ENCODE measurements around the gene IGIP. TPM values are rescaled to one million over a fixed set of nuclear protein-coding genes. Genes with fewer than 3 reads are reported as not detected.

The IGIP gene
- total RNA-seq, 2 experiments from 2014 or later: 1.3 to 1.5 TPM

GRCh38 chr5:140142856-140143255 lies 17.1 kb downstream of the IGIP start:
- DNase-seq (no peak), ATAC-seq (no peak)

GRCh38 chr5:140143521-140144258 lies 18.0 kb downstream of the IGIP start:
- DNase-seq: no peak

More at GRCh38 chr5:140142856-140143255, 17.1 kb downstream of the IGIP start:
- H3K27ac Mint-ChIP-seq: no peak overlapping the region
- intact Hi-C loops (cut with micrococcal nuclease): no loop called here
- H3K9me3 Mint-ChIP-seq: no peaks in the 10 kb centered on the region
- H3K4me1 Mint-ChIP-seq (ENCODE audit: low read depth): peaks cover 17% of the 10 kb centered on the region
- CTCF ChIA-PET: interaction anchor here (0.9 to 6.2 kb wide), 14 partner anchors 10 to 99 kb away, joined by 3 to 96 read pairs (median 15); partner anchors contain the start of genes CYSTM1, NRG2 and PURA
- POLR2A ChIA-PET: no interaction called here
- TF ChIP-seq CTCF (IDR thresholded peaks at IDR 0.05): no peak
- no peaks in the 10 kb centered on the region for H3K36me3 Mint-ChIP-seq (ENCODE audit: low read depth)
- peaks cover 22% of the 10 kb centered on the region for H3K27me3 Mint-ChIP-seq
- no peak overlapping the region for H3K4me3 Mint-ChIP-seq

GRCh38 chr5:140145256-140145655 lies 19.5 kb downstream of the IGIP start:
- Mint-ChIP-seq H3K4me1 (ENCODE audit: low read depth) (peaks cover 17% of the 10 kb centered on the region), H3K27me3 (peaks cover 22% of the 10 kb centered on the region), H3K9me3 (no peaks in the 10 kb centered on the region), H3K36me3 (ENCODE audit: low read depth) (no peaks in the 10 kb centered on the region), H3K27ac (no peak overlapping the region), H3K4me3 (peak overlapping the region; percentile 38)
- ATAC-seq (no peak), DNase-seq (no peak)
- ChIA-PET CTCF (interaction anchor here (0.6 to 6.2 kb wide), 26 partner anchors 8 to 246 kb away, joined by 3 to 96 read pairs (median 10); partner anchors contain the start of genes NRG2 and PURA), POLR2A (interaction anchor here (1.1 to 1.9 kb wide), 3 partner anchors 9 to 101 kb away, joined by 3 to 4 read pairs (median 3); no protein-coding TSS in a partner anchor)
- TF ChIP-seq CTCF (IDR thresholded peaks at IDR 0.05): no peak
- intact Hi-C loops (cut with micrococcal nuclease): no loop called here

More at GRCh38 chr5:140143521-140144258, 18.0 kb downstream of the IGIP start:
- H3K36me3 Mint-ChIP-seq (ENCODE audit: low read depth): no peaks in the 10 kb centered on the region
- intact Hi-C loops (cut with micrococcal nuclease): loop anchor here (1.0 kb wide), 1 partner anchor 70 kb away; no protein-coding TSS in a partner anchor
- TF ChIP-seq CTCF (IDR thresholded peaks at IDR 0.05): no peak
- H3K4me3 Mint-ChIP-seq: no peak overlapping the region
- peaks cover 17% of the 10 kb centered on the region for H3K4me1 Mint-ChIP-seq (ENCODE audit: low read depth)
- ATAC-seq: no peak
- ChIA-PET CTCF (interaction anchor here (0.6 to 6.2 kb wide), 36 partner anchors 10 to 503 kb away, joined by 3 to 96 read pairs (median 6); partner anchors contain the start of genes NRG2 and PURA), POLR2A (interaction anchor here (0.8 to 1.3 kb wide), 2 partner anchors 22 to 29 kb away, joined by 3 to 5 read pairs; partner anchors contain the start of gene PURA)
- H3K27ac Mint-ChIP-seq: no peak overlapping the region
- peaks cover 22% of the 10 kb centered on the region for H3K27me3 Mint-ChIP-seq
- H3K9me3 Mint-ChIP-seq: no peaks in the 10 kb centered on the region

GRCh38 chr5:140145818-140146522 lies 20.2 kb downstream of the IGIP start:
- intact Hi-C loops (cut with micrococcal nuclease): no loop called here
- DNase-seq: peak; percentile 58
- ChIA-PET POLR2A (interaction anchor here (1.1 to 1.9 kb wide), 3 partner anchors 8 to 102 kb away, joined by 3 to 4 read pairs (median 3); no protein-coding TSS in a partner anchor), CTCF (interaction anchor here (0.6 to 6.2 kb wide), 21 partner anchors 9 to 359 kb away, joined by 3 to 96 read pairs (median 6); partner anchors contain the start of genes NRG2 and PURA)
- Mint-ChIP-seq H3K4me3 (peak overlapping the region; percentile 38), H3K27ac (no peak overlapping the region), H3K9me3 (no peaks in the 10 kb centered on the region), H3K36me3 (ENCODE audit: low read depth) (no peaks in the 10 kb centered on the region), H3K27me3 (peaks cover 22% of the 10 kb centered on the region), H3K4me1 (ENCODE audit: low read depth) (peaks cover 17% of the 10 kb centered on the region)
- peak; percentile 76 for ATAC-seq
- peak; percentile 78 for TF ChIP-seq CTCF (IDR thresholded peaks at IDR 0.05)

Data from activated CD8-positive, alpha-beta T cell treated with anti-CD3 and anti-CD28 coated beads for 36 hours (primary cell).